ENCODE results near the gene SLC9A9. TPM values are rescaled to one million over a fixed set of nuclear protein-coding genes. Genes with fewer than 3 reads are reported as not detected.

Gene SLC9A9
- total and polyA plus RNA-seq, 2 donors (not counting 1 experiment from before 2014, with no cell fraction given), result 14.3 to 74.0 TPM

DNA sequence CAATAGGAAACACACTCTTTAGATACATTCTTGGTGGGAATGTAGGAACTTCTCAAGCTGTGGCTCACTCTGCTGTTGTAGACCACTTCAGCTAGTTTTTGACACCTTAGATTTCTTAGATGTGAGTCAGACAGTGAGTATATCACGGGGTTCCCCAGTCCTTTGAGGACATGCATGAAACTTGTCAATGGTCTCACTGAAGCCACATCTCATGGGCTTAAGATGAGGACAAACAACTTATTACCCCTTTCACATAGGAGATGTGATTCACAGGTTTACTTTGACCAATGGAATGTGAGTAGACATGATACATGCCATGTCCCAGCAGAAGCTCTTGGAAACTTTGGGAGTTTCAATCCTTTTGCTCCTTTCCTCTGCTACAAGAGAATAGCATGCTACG is 403.1 kb downstream of the SLC9A9 start:
- H3K4me1 ChIP-seq (ENCODE audit: control insufficient read depth, extremely low read depth, insufficient read depth, low read length), result peaks cover 12% of the 10 kb centered on the region
- peak in 1 of 2 donors; percentile 53 for DNase-seq (ENCODE audit: low read depth in 2 of 2)
- no peak overlapping the region for H2AFZ ChIP-seq (ENCODE audit: low read length)
- no peaks in the 10 kb centered on the region for H3K36me3 ChIP-seq (ENCODE audit: control insufficient read depth, insufficient read depth, low read length)
- no peaks in the 10 kb centered on the region for H3K9me3 ChIP-seq (ENCODE audit: control insufficient read depth, insufficient read depth, low read depth, low read length)
- no peak overlapping the region for H3K4me3 ChIP-seq (replicated peaks in 1 of 4; ENCODE audit: control extremely low read depth in 1 of 4, insufficient read depth in 1 of 4, low read depth in 3 of 4, low read length in 4 of 4)
- no peaks in the 10 kb centered on the region for H3K27me3 ChIP-seq (ENCODE audit: control insufficient read depth, insufficient read depth, low read length)
- no peak overlapping the region for H3K9ac ChIP-seq (ENCODE audit: insufficient read depth, low read length)
- H4K20me1 ChIP-seq (ENCODE audit: control insufficient read depth, extremely low read depth, insufficient read depth, low read length), result no peaks in the 10 kb centered on the region
- no peak overlapping the region for H3K4me2 ChIP-seq (ENCODE audit: extremely low read depth, insufficient read depth, low read length)
- H3K79me2 ChIP-seq (ENCODE audit: control insufficient read depth, insufficient read depth, low read length), result no peaks in the 10 kb centered on the region
- TF ChIP-seq CTCF (conservative IDR thresholded peaks at IDR 0.05 in 1 of 2, IDR thresholded peaks at IDR 0.05 in 1 of 2; ENCODE audit: low read depth in 1 of 2, low read length in 2 of 2), result no peak
- no peak overlapping the region for H3K27ac ChIP-seq (ENCODE audit: insufficient read depth, low read length)

DNA sequence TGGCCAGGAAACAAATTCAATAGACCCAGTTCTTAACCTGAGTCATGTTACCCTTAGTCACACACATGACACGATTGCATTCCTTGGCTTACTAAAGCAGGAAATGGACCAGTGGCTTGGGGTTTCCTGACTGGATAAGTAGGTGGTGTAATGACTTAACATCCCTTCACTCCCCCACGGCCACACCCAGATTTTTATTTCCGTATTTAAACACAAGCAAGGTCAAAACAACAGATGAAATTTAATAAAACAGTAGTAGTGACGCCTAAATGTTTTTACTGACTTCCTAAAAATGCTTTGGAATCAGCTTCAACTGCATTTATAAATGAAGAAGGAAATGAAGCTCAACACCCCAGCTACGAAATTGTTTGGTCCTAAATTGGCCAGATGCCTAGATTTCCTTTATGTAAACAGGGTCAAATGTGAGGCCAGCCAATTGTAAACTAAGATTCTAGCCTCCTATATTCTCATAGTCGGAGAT is 404.4 kb downstream of the SLC9A9 start:
- DNase-seq (ENCODE audit: low read depth in 2 of 2), result peak; percentile 96 to 99
- H3K9ac ChIP-seq (ENCODE audit: insufficient read depth, low read length), result no peak overlapping the region
- no peak for TF ChIP-seq CTCF (conservative IDR thresholded peaks at IDR 0.05 in 1 of 2, IDR thresholded peaks at IDR 0.05 in 1 of 2; ENCODE audit: low read depth in 1 of 2, low read length in 2 of 2)
- no peak for TF ChIP-seq EZH2 (IDR thresholded peaks at IDR 0.05; ENCODE audit: low read length, missing control alignments)
- no peak overlapping the region for H3K4me3 ChIP-seq (replicated peaks in 1 of 4; ENCODE audit: control extremely low read depth in 1 of 4, insufficient read depth in 1 of 4, low read depth in 3 of 4, low read length in 4 of 4)
- H2AFZ ChIP-seq (ENCODE audit: low read length), result peak overlapping the region; percentile 1
- peak overlapping the region; percentile 79 for H3K27ac ChIP-seq (ENCODE audit: insufficient read depth, low read length)
- no peaks in the 10 kb centered on the region for H3K79me2 ChIP-seq (ENCODE audit: control insufficient read depth, insufficient read depth, low read length)
- peak overlapping the region; percentile 56 for H3K4me2 ChIP-seq (ENCODE audit: extremely low read depth, insufficient read depth, low read length)
- H3K9me3 ChIP-seq (ENCODE audit: control insufficient read depth, insufficient read depth, low read depth, low read length), result no peaks in the 10 kb centered on the region
- no peaks in the 10 kb centered on the region for H3K36me3 ChIP-seq (ENCODE audit: control insufficient read depth, insufficient read depth, low read length)
- no peaks in the 10 kb centered on the region for H4K20me1 ChIP-seq (ENCODE audit: control insufficient read depth, extremely low read depth, insufficient read depth, low read length)
- H3K27me3 ChIP-seq (ENCODE audit: control insufficient read depth, insufficient read depth, low read length), result no peaks in the 10 kb centered on the region
- peaks cover 12% of the 10 kb centered on the region for H3K4me1 ChIP-seq (ENCODE audit: control insufficient read depth, extremely low read depth, insufficient read depth, low read length)

DNA sequence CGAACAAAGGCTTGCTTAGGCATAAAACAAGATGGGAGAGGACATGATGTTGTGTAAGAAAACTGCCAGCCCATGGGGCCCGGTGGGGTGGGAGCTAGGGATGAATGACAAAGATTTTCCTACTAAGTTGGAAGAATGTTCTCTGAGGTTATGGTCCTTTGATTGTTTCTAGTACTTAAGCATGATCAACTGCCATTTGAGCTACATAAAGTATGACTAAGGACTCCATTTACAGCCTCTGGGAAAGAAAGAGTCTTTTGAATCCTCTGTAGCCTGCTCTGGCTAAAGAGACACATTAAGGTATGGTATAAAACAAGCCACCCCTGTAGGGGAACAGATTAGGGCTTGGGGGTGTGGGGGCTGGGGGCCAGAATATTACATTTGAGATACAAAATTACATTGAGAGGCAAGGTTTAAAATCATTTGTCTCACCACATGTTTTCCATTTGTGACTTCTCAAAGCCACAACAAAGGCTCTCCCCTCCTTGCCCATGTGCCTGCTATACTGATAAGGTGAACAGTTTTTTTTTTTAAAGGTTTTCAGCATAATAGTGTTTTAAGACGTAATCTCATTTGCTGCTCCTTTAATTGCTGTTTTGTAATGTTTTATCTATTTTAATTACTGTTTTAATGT is 405.3 kb downstream of the SLC9A9 start:
- TF ChIP-seq EZH2 (IDR thresholded peaks at IDR 0.05; ENCODE audit: low read length, missing control alignments) (no peak), CTCF (conservative IDR thresholded peaks at IDR 0.05 in 1 of 2, IDR thresholded peaks at IDR 0.05 in 1 of 2; ENCODE audit: low read depth in 1 of 2, low read length in 2 of 2) (no peak)
- DNase-seq (ENCODE audit: low read depth in 2 of 2), result peak in 1 of 2 donors; percentile 58
- no peaks in the 10 kb centered on the region for H3K9me3 ChIP-seq (ENCODE audit: control insufficient read depth, insufficient read depth, low read depth, low read length)
- no peak overlapping the region for H3K9ac ChIP-seq (ENCODE audit: insufficient read depth, low read length)
- no peaks in the 10 kb centered on the region for H3K79me2 ChIP-seq (ENCODE audit: control insufficient read depth, insufficient read depth, low read length)
- no peak overlapping the region for H2AFZ ChIP-seq (ENCODE audit: low read length)
- H3K4me2 ChIP-seq (ENCODE audit: extremely low read depth, insufficient read depth, low read length), result no peak overlapping the region
- H4K20me1 ChIP-seq (ENCODE audit: control insufficient read depth, extremely low read depth, insufficient read depth, low read length), result no peaks in the 10 kb centered on the region
- no peak overlapping the region for H3K4me3 ChIP-seq (replicated peaks in 1 of 4; ENCODE audit: control extremely low read depth in 1 of 4, insufficient read depth in 1 of 4, low read depth in 3 of 4, low read length in 4 of 4)
- H3K4me1 ChIP-seq (ENCODE audit: control insufficient read depth, extremely low read depth, insufficient read depth, low read length), result peaks cover 12% of the 10 kb centered on the region
- H3K27ac ChIP-seq (ENCODE audit: insufficient read depth, low read length), result peak overlapping the region; percentile 45
- no peaks in the 10 kb centered on the region for H3K36me3 ChIP-seq (ENCODE audit: control insufficient read depth, insufficient read depth, low read length)
- no peaks in the 10 kb centered on the region for H3K27me3 ChIP-seq (ENCODE audit: control insufficient read depth, insufficient read depth, low read length)

All from fibroblast of lung (primary cell).